Transverse colon (tissue), 4 donors: ENCODE results near the gene PIGU. TPM values are rescaled to one million over a fixed set of nuclear protein-coding genes. Genes with fewer than 3 reads are reported as not detected.
A peak's percentile ranks its signal among the peaks of the same experiment; 100 is the strongest.

Experiments
- DNase-seq: peaks from one replicate; pipeline ENCODE4 v3.0.0-alpha.2; 2019
- H3K27ac ChIP-seq, 4 donors: fragments of 200-600 bp; sonication (generic); 2 replicates each; pipeline ENCODE4 v1.5.1; 2016 to 2018; ENCODE audit warnings: inconsistent platforms in 4 of 4
- H3K27me3 ChIP-seq: fragments of 200-600 bp; sonication (generic); 2 replicates; pipeline ENCODE4 v1.5.1; 2017; ENCODE audit warnings: inconsistent platforms
- H3K36me3 ChIP-seq, 4 donors: fragments of 200-600 bp; sonication (generic); 2 replicates each; pipeline ENCODE4 v1.5.1; 2017 to 2019; ENCODE audit warnings: inconsistent platforms in 4 of 4
- H3K4me1 ChIP-seq, 4 donors: fragments of 200-600 bp; sonication (generic); 2 replicates each; pipeline ENCODE4 v1.5.1; 2017 to 2020; ENCODE audit warnings: inconsistent platforms in 4 of 4
- H3K4me3 ChIP-seq, 4 donors: fragments of 200-600 bp; sonication (generic); 1 replicate in 1 of 4; 2 replicates in 3 of 4; pipeline versions ENCODE4 v1.5.1 to v1.6.1; 2017 to 2019; ENCODE audit warnings: inconsistent platforms in 4 of 4
- H3K9me3 ChIP-seq, 2 donors: fragments of 200-600 bp; sonication (generic); 2 replicates each; pipeline ENCODE4 v1.5.1; 2017 to 2019; ENCODE audit warnings: inconsistent platforms in 2 of 2
- EP300 ChIP-seq: sonication (generic); formaldehyde crosslinking; IDR thresholded peaks from one replicate; pipeline ENCODE4 v1.6.1; 2017; ENCODE audit warnings: antibody characterized with exemption, low read depth
- POLR2A ChIP-seq: fragments of 450-650 bp; IDR thresholded peaks from one replicate; pipeline ENCODE4 v1.6.1; 2016; ENCODE audit warnings: antibody characterized with exemption, mild to moderate bottlenecking, moderate library complexity
- POLR2AphosphoS5 ChIP-seq, 3 donors: sonication (generic); formaldehyde crosslinking; IDR thresholded peaks; one replicate each; pipeline ENCODE4 v1.6.1; 2016; ENCODE audit warnings: antibody characterized with exemption in 3 of 3
- WGBS, 2 donors: methylation state at CpG; one replicate each; pipeline ENCODE4 v1.1.5; 2018; ENCODE audit warnings: low coverage in 1 of 2; 5-methylcytosine and 5-hydroxymethylcytosine counted together
- in situ Hi-C, 4 donors: fragments of 200-750 bp; cut with MboI; loops; one replicate each; pipeline versions ENCODE4 v1.15.0 to v1.15.1; 2017; ENCODE audit warnings: low sequenced_read_pairs in 3 of 4, low pct_ligation_motif_present in 1 of 4, low pct_unique_long_range_greater_than_20kb in 1 of 4
- intact Hi-C: fragments of 100-400 bp; cut with DNase I; formaldehyde crosslinking; loops from one replicate; pipeline ENCODE4 v1.15.1; 2023; ENCODE audit warnings: low total_unique reads
- total RNA-seq, 4 donors: library from RNA; depleted of rRNA; stranded (reverse); fragments of >200 nt; gene quantifications; one replicate each; pipeline ENCODE4 v1.1.0, GENCODE V29; 2016
- TF ChIP-seq, protein P1 (sequence below), 5 experiments: fragments of 200-600 bp in 3 of 5; fragments of 450-650 bp in 2 of 5; sonication (generic) in 3 of 5; IDR thresholded peaks; 1 replicate in 2 of 5; 2 replicates in 3 of 5; pipeline ENCODE4 v1.5.1; 2016 to 2017; ENCODE audit warnings: antibody characterized with exemption in 5 of 5, inconsistent platforms in 3 of 5, mild to moderate bottlenecking in 2 of 5, moderate library complexity in 1 of 5

Gene PIGU
- total RNA-seq, 4 donors from 2014 or later = 4.1 to 28.7 (median 16.8) TPM

DNA sequence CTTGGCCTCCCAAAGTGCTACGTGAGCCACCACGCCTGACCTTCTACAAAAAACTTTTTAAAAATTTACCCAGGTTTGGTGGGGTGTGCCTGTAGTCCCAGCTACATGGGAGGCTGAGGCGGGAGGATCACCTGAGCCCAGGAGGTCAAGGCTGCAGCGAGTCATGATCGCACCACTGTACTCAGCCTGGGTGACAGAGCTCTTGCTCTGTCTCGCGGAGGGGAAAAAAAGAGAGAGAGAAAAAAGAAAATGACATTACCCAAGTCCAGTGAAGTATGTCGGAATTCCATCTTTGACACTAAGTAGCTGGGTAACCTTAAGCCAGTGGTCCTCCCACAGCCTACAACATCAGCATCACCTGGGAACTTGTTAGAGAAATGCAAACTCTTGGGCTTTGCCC lies 137.1 kb downstream of the PIGU start:
- H3K4me3 ChIP-seq = no peak overlapping the region
- H3K36me3 ChIP-seq = peaks cover 0 to 52% (median 11%) of the 10 kb centered on the region in 4 donors
- no peak overlapping the region for H3K27ac ChIP-seq
- intact Hi-C loops (no loop called here), in situ Hi-C loops (no loop called here)
- no peaks in the 10 kb centered on the region for H3K27me3 ChIP-seq
- no peak for DNase-seq
- TF ChIP-seq EP300 (no peak), POLR2AphosphoS5 (IDR thresholded peaks at IDR 0.05) (no peak), POLR2A (no peak)
- TF ChIP-seq, protein P1, sequence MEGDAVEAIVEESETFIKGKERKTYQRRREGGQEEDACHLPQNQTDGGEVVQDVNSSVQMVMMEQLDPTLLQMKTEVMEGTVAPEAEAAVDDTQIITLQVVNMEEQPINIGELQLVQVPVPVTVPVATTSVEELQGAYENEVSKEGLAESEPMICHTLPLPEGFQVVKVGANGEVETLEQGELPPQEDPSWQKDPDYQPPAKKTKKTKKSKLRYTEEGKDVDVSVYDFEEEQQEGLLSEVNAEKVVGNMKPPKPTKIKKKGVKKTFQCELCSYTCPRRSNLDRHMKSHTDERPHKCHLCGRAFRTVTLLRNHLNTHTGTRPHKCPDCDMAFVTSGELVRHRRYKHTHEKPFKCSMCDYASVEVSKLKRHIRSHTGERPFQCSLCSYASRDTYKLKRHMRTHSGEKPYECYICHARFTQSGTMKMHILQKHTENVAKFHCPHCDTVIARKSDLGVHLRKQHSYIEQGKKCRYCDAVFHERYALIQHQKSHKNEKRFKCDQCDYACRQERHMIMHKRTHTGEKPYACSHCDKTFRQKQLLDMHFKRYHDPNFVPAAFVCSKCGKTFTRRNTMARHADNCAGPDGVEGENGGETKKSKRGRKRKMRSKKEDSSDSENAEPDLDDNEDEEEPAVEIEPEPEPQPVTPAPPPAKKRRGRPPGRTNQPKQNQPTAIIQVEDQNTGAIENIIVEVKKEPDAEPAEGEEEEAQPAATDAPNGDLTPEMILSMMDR (IDR thresholded peaks at IDR 0.05) = no peak
- 96 to 97% methylated on average over 6 to 8 of the region's 8 CpGs for WGBS, 2 donors
- no peaks in the 10 kb centered on the region for H3K9me3 ChIP-seq
- H3K4me1 ChIP-seq = peaks cover 0 to 20% (median 10%) of the 10 kb centered on the region in 4 donors

DNA sequence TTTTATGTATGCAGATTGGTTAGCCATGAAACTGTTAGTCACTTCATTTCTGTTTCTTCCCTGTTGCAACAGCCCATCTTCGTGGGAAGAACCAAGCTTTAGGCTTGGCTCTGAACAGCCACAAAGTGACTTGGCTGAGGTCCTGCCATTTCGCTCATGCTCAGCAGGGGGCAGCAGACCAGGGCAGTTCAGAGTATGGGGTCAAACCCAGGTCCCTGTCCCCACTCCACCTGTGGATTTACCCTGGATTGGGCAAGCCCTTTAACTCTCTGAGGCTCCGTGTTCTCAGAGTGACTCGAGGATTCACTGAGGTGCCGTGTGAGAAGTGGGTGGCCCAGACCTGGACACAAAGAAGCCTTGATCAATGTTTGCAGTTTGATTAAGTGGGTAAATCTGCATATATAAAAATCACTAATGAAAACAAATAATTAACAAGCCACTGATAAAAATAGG lies 138.2 kb downstream of the PIGU start:
- peaks cover 0 to 59% (median 15%) of the 10 kb centered on the region in 4 donors for H3K36me3 ChIP-seq
- H3K27me3 ChIP-seq = no peaks in the 10 kb centered on the region
- H3K9me3 ChIP-seq = no peaks in the 10 kb centered on the region
- in situ Hi-C loops (no loop called here), intact Hi-C loops (no loop called here)
- DNase-seq = peak; percentile 55
- peaks cover 0 to 10% (median 2%) of the 10 kb centered on the region in 4 donors for H3K4me1 ChIP-seq
- WGBS, 2 donors = 38 to 47% methylated on average over 3 to 5 of the region's 5 CpGs
- TF ChIP-seq, protein P1 (IDR thresholded peaks at IDR 0.05) = peak; percentile 71 to 80 (median 76)
- no peak for TF ChIP-seq POLR2A
- H3K4me3 ChIP-seq = no peak overlapping the region
- no peak overlapping the region for H3K27ac ChIP-seq

DNA sequence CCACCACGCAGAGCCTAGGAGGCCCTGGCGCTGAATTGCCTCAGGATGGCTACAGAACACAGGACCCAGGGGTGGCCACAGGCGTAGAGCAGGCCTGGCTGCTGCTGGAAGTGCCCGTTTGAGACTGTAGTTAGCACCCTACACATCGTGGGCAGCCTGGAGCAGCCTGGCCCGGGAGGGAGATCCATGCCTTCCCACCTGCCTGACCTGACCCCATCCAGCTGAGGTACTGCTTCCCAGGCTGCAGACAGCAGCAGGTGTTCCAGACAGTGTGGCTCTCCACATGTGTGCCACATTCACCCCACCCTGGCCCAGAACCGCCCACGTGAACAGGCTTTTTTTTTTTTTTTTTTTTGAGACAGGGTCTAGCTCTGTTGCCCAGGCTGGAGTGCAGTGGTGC lies 139.2 kb downstream of the PIGU start:
- H3K27me3 ChIP-seq = no peaks in the 10 kb centered on the region
- H3K4me3 ChIP-seq = no peak overlapping the region
- H3K9me3 ChIP-seq = no peaks in the 10 kb centered on the region
- DNase-seq = no peak
- in situ Hi-C loops (no loop called here), intact Hi-C loops (no loop called here)
- H3K4me1 ChIP-seq = no peaks in the 10 kb centered on the region
- no peak overlapping the region for H3K27ac ChIP-seq
- peaks cover 0 to 62% (median 18%) of the 10 kb centered on the region in 4 donors for H3K36me3 ChIP-seq
- TF ChIP-seq POLR2A = no peak
- no peak for TF ChIP-seq POLR2AphosphoS5 (IDR thresholded peaks at IDR 0.05)
- TF ChIP-seq, protein P1 (IDR thresholded peaks at IDR 0.05) = no peak
- no peak for TF ChIP-seq EP300
- WGBS, 2 donors = 81 to 100% methylated on average over 1 to 8 of the region's 8 CpGs

DNA sequence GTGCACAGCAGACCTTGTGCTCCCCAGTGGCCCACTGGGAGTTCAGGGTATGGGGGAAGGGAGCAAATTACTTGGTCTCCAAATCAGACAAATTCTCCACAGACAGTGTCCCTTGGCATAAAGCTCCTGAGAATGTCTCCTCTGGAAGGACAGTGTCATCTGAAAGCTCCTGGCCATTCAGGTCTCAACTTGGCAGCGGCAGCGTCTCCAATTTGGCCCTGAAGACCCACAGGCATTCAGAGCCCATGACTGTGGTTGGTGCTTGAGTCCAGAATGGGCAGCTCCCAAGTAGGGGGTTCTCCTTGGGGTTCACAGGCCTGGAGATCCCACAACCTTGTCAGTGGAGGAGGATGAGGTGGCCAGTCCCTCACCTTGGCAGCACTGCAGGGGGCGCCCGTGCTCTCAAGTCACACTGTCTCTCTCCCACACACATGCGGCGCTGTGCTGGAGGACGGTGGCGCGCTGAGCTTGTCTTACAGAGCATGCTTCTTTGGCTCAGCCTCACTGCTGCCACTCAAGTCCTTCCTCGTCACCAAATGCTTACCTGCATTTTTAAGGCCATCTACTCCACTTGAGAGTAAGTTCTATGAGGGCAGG lies 140.0 kb downstream of the PIGU start:
- H3K4me1 ChIP-seq = no peaks in the 10 kb centered on the region
- intact Hi-C loops (no loop called here), in situ Hi-C loops (no loop called here)
- H3K27ac ChIP-seq = no peak overlapping the region
- H3K4me3 ChIP-seq = no peak overlapping the region
- WGBS, 2 donors = 76% methylated on average over 10 of the region's 10 CpGs; no CpG with 5 or more reads in 1 of the 2 donors
- H3K36me3 ChIP-seq = peaks cover 0 to 64% (median 18%) of the 10 kb centered on the region in 4 donors
- no peaks in the 10 kb centered on the region for H3K9me3 ChIP-seq
- TF ChIP-seq, protein P1 (IDR thresholded peaks at IDR 0.05) = peak; percentile 33 to 43 (median 38)
- TF ChIP-seq POLR2AphosphoS5 (IDR thresholded peaks at IDR 0.05) = no peak
- DNase-seq = peak; percentile 66
- H3K27me3 ChIP-seq = no peaks in the 10 kb centered on the region
